Measurements from ENCODE around the gene FBXL14. TPM values are rescaled to one million over a fixed set of nuclear protein-coding genes. Genes with fewer than 3 reads are reported as not detected.

The FBXL14 gene
- total and polyA plus RNA-seq, 3 experiments from 2014 or later, result 20.5 to 30.4 (median 22.1) TPM

GRCh38 chr12:1580526-1580925 is 13.9 kb downstream of the FBXL14 start:
- CTCF ChIA-PET, result interaction anchor here (9.6 kb wide), 1 partner anchor 462 kb away, joined by 138 read pairs; no protein-coding TSS in a partner anchor
- no peaks in the 10 kb centered on the region for H3K36me3 ChIP-seq (ENCODE audit: insufficient read depth, low read length)
- Mint-ChIP-seq H3K36me3 (peaks cover 0 to 12% (median 4%) of the 10 kb centered on the region in 3 donors), H3K4me1 (peaks cover 6 to 7% (median 7%) of the 10 kb centered on the region in 3 donors), H3K27ac (peak overlapping the region in 1 of 8 donors; percentile 44), H3K27me3 (no peaks in the 10 kb centered on the region), H3K4me3 (no peak overlapping the region), H3K9me3 (no peaks in the 10 kb centered on the region)
- peaks cover 5% of the 10 kb centered on the region for H3K4me1 ChIP-seq (ENCODE audit: insufficient read depth, low read length)
- no peak for DNase-seq
- no peaks in the 10 kb centered on the region for H3K9me3 ChIP-seq (ENCODE audit: low read length)
- POLR2A ChIA-PET, result no interaction called here
- no peak overlapping the region for H3K27ac ChIP-seq (ENCODE audit: low read depth, low read length)
- H3K27me3 ChIP-seq (ENCODE audit: insufficient read depth, low read length, poor library complexity, severe bottlenecking), result no peaks in the 10 kb centered on the region
- H3K4me3 ChIP-seq (ENCODE audit: low read length), result no peak overlapping the region

- peaks cover 5% of the 10 kb centered on the region for H3K4me1 ChIP-seq (ENCODE audit: insufficient read depth, low read length)
- no peaks in the 10 kb centered on the region for H3K9me3 ChIP-seq (ENCODE audit: low read length)
- no peak overlapping the region for H3K4me3 ChIP-seq (ENCODE audit: low read length)
- H3K27me3 ChIP-seq (ENCODE audit: insufficient read depth, low read length, poor library complexity, severe bottlenecking), result no peaks in the 10 kb centered on the region
- DNase-seq, result no peak
- H3K4me1 Mint-ChIP-seq, result peaks cover 6 to 7% (median 7%) of the 10 kb centered on the region in 3 donors
- no peak overlapping the region for H3K27ac Mint-ChIP-seq
- H3K27me3 Mint-ChIP-seq, result no peaks in the 10 kb centered on the region
- H3K36me3 ChIP-seq (ENCODE audit: insufficient read depth, low read length), result no peaks in the 10 kb centered on the region
- ChIA-PET POLR2A (no interaction called here), CTCF (interaction anchor here (1.6 to 9.6 kb wide), 2 partner anchors 26 to 462 kb away, joined by 5 to 138 read pairs; no protein-coding TSS in a partner anchor)
- H3K27ac ChIP-seq (ENCODE audit: low read depth, low read length), result no peak overlapping the region
- no peaks in the 10 kb centered on the region for H3K9me3 Mint-ChIP-seq
- peaks cover 0 to 11% (median 4%) of the 10 kb centered on the region in 3 donors for H3K36me3 Mint-ChIP-seq
- no peak overlapping the region for H3K4me3 Mint-ChIP-seq
Measured at GRCh38 chr12:1579651-1580435, 14.5 kb downstream of the FBXL14 start.

- Mint-ChIP-seq H3K4me1 (no peaks in the 10 kb centered on the region), H3K27ac (peak overlapping the region in 1 of 8 donors; percentile 24), H3K36me3 (peaks cover 0 to 7% (median 5%) of the 10 kb centered on the region in 3 donors), H3K27me3 (peaks cover 0 to 3% of the 10 kb centered on the region in 2 donors), H3K4me3 (no peak overlapping the region), H3K9me3 (no peaks in the 10 kb centered on the region)
- H3K27ac ChIP-seq (ENCODE audit: low read depth, low read length), result no peak overlapping the region
- no peaks in the 10 kb centered on the region for H3K27me3 ChIP-seq (ENCODE audit: insufficient read depth, low read length, poor library complexity, severe bottlenecking)
- ChIA-PET POLR2A (no interaction called here), CTCF (interaction anchor here (2.1 kb wide), 1 partner anchor 459 kb away, joined by 10 read pairs; no protein-coding TSS in a partner anchor)
- H3K4me1 ChIP-seq (ENCODE audit: insufficient read depth, low read length), result no peaks in the 10 kb centered on the region
- H3K36me3 ChIP-seq (ENCODE audit: insufficient read depth, low read length), result no peaks in the 10 kb centered on the region
- DNase-seq, result no peak
- no peak overlapping the region for H3K4me3 ChIP-seq (ENCODE audit: low read length)
- no peaks in the 10 kb centered on the region for H3K9me3 ChIP-seq (ENCODE audit: low read length)
Measured at GRCh38 chr12:1576410-1577241, 17.8 kb downstream of the FBXL14 start.

- H3K36me3 ChIP-seq (ENCODE audit: insufficient read depth, low read length), result no peaks in the 10 kb centered on the region
- POLR2A ChIA-PET, result no interaction called here
- H3K9me3 Mint-ChIP-seq, result no peaks in the 10 kb centered on the region
Measured at GRCh38 chr12:1575408-1576401, 18.7 kb downstream of the FBXL14 start.

GRCh38 chr12:1574865-1575259 is 19.5 kb downstream of the FBXL14 start:
- Histone ChIP-seq H3K27me3 (ENCODE audit: insufficient read depth, low read length, poor library complexity, severe bottlenecking) (no peaks in the 10 kb centered on the region), H3K4me3 (ENCODE audit: low read length) (no peak overlapping the region), H3K27ac (ENCODE audit: low read depth, low read length) (no peak overlapping the region), H3K4me1 (ENCODE audit: insufficient read depth, low read length) (no peaks in the 10 kb centered on the region), H3K9me3 (ENCODE audit: low read length) (no peaks in the 10 kb centered on the region), H3K36me3 (ENCODE audit: insufficient read depth, low read length) (no peaks in the 10 kb centered on the region)
- no peaks in the 10 kb centered on the region for H3K9me3 Mint-ChIP-seq
- H3K4me3 Mint-ChIP-seq, result no peak overlapping the region
- peaks cover 0 to 7% of the 10 kb centered on the region in 2 donors for H3K27me3 Mint-ChIP-seq
- no peaks in the 10 kb centered on the region for H3K4me1 Mint-ChIP-seq
- DNase-seq, result no peak
- ChIA-PET POLR2A (no interaction called here), CTCF (interaction anchor here (1.2 kb wide), 1 partner anchor 457 kb away, joined by 3 read pairs; no protein-coding TSS in a partner anchor)
- H3K27ac Mint-ChIP-seq, result no peak overlapping the region
- peaks cover 5 to 9% (median 6%) of the 10 kb centered on the region in 3 donors for H3K36me3 Mint-ChIP-seq

More at GRCh38 chr12:1575408-1576401, 18.7 kb downstream of the FBXL14 start:
- no peaks in the 10 kb centered on the region for H3K4me1 ChIP-seq (ENCODE audit: insufficient read depth, low read length)
- no peak overlapping the region for H3K4me3 Mint-ChIP-seq
- no peak overlapping the region for H3K27ac ChIP-seq (ENCODE audit: low read depth, low read length)
- H3K4me1 Mint-ChIP-seq, result no peaks in the 10 kb centered on the region
- peak overlapping the region in 1 of 8 donors; percentile 29 for H3K27ac Mint-ChIP-seq
- peaks cover 0 to 3% of the 10 kb centered on the region in 2 donors for H3K27me3 Mint-ChIP-seq
- H3K4me3 ChIP-seq (ENCODE audit: low read length), result no peak overlapping the region
- no peak for DNase-seq
- H3K27me3 ChIP-seq (ENCODE audit: insufficient read depth, low read length, poor library complexity, severe bottlenecking), result no peaks in the 10 kb centered on the region
- CTCF ChIA-PET, result interaction anchor here (1.2 to 2.1 kb wide), 2 partner anchors 458 kb away, joined by 3 to 10 read pairs; no protein-coding TSS in a partner anchor
- peaks cover 2 to 5% (median 4%) of the 10 kb centered on the region in 3 donors for H3K36me3 Mint-ChIP-seq
- H3K9me3 ChIP-seq (ENCODE audit: low read length), result no peaks in the 10 kb centered on the region

GRCh38 chr12:1573960-1574864 is 20.2 kb downstream of the FBXL14 start:
- Mint-ChIP-seq H3K27ac (peak overlapping the region in 2 of 8 donors; percentile 63 to 88), H3K36me3 (peaks cover 5 to 9% (median 5%) of the 10 kb centered on the region in 3 donors), H3K27me3 (peaks cover 0 to 7% of the 10 kb centered on the region in 2 donors), H3K9me3 (no peaks in the 10 kb centered on the region), H3K4me1 (no peaks in the 10 kb centered on the region), H3K4me3 (no peak overlapping the region)
- H3K4me1 ChIP-seq (ENCODE audit: insufficient read depth, low read length), result no peaks in the 10 kb centered on the region
- H3K36me3 ChIP-seq (ENCODE audit: insufficient read depth, low read length), result no peaks in the 10 kb centered on the region
- H3K27me3 ChIP-seq (ENCODE audit: insufficient read depth, low read length, poor library complexity, severe bottlenecking), result no peaks in the 10 kb centered on the region
- no peak overlapping the region for H3K4me3 ChIP-seq (ENCODE audit: low read length)
- DNase-seq, result no peak
- no peak overlapping the region for H3K27ac ChIP-seq (ENCODE audit: low read depth, low read length)
- H3K9me3 ChIP-seq (ENCODE audit: low read length), result no peaks in the 10 kb centered on the region
- POLR2A ChIA-PET, result no interaction called here
- CTCF ChIA-PET, result interaction anchor here (1.2 kb wide), 1 partner anchor 456 kb away, joined by 3 read pairs; no protein-coding TSS in a partner anchor

All from CD8-positive, alpha-beta memory T cell (primary cell).